Panc1 (cell line): ENCODE data around the gene TMEM87A. TPM values are rescaled to one million over a fixed set of nuclear protein-coding genes. Genes with fewer than 3 reads are reported as not detected.

Experiments
- ATAC-seq: fragments of 200-7000 bp; cut with Tn5 transposase; 2 replicates; pipeline ENCODE4 v1.9.1; 2020; ENCODE audit warnings: mild to moderate bottlenecking, moderate library complexity
- BruUV-seq: library from RNA; stranded (reverse); fragments of 400-500 nt; replicated peaks from 2 replicates; lab custom pipeline; 2021; lab: Mats Ljungman, UMichigan
- CTCF ChIA-PET: fragments of 300-600 bp; sonication (Branson Sonifier 250); formaldehyde crosslinking; loops from one replicate; lab custom pipeline; 2022; ENCODE audit warnings: antibody characterized with exemption; lab: Charles Lee
- POLR2A ChIA-PET: fragments of 300-600 bp; sonication (Branson Sonifier 250); formaldehyde crosslinking; loops from one replicate; lab custom pipeline; 2022; ENCODE audit warnings: antibody characterized with exemption; lab: Charles Lee
- DNase-seq: peaks from one replicate; pipeline ENCODE4 v3.0.0-alpha.2; 2010; ENCODE audit warnings: low read depth, low spot score
- H3K27ac ChIP-seq: 2 replicates; pipeline ENCODE4 v1.5.1; 2011; ENCODE audit warnings: mild to moderate bottlenecking, low read length, inconsistent platforms
- H3K27me3 ChIP-seq: fragments of 200-500 bp; sonication (Bioruptor generic); 2 replicates; pipeline ENCODE4 v1.6.0; 2014; ENCODE audit warnings: low read length, inconsistent platforms; ENCODE audit not compliant: control insufficient read depth, insufficient read depth
- H3K36me3 ChIP-seq: fragments of 200-500 bp; sonication (Bioruptor generic); 2 replicates; pipeline ENCODE4 v1.5.1; 2014; ENCODE audit warnings: inconsistent platforms, mild to moderate bottlenecking, low read length, moderate library complexity; ENCODE audit not compliant: control insufficient read depth, insufficient read depth
- H3K4me1 ChIP-seq: 2 replicates; pipeline ENCODE4 v1.5.1; 2011; ENCODE audit warnings: inconsistent platforms, mild to moderate bottlenecking, low read length, moderate library complexity; ENCODE audit not compliant: control insufficient read depth, insufficient read depth
- H3K4me3 ChIP-seq, 2 experiments: 2 replicates each; pipeline ENCODE4 v1.5.1; 2011 to 2012; ENCODE audit warnings: low read depth in 2 of 2, low read length in 2 of 2, mild to moderate bottlenecking in 2 of 2, inconsistent platforms in 1 of 2, moderate library complexity in 1 of 2
- H3K9me3 ChIP-seq: fragments of 200-500 bp; sonication (Bioruptor generic); 2 replicates; pipeline ENCODE4 v1.5.1; 2014; ENCODE audit warnings: low read depth, mild to moderate bottlenecking, inconsistent platforms, low read length, moderate library complexity; ENCODE audit not compliant: control insufficient read depth, insufficient read depth
- CTCF ChIP-seq: fragments of 450-650 bp; IDR thresholded peaks from 2 replicates; pipeline ENCODE4 v1.5.1; 2017; ENCODE audit warnings: mild to moderate bottlenecking
- POLR2AphosphoS5 ChIP-seq: IDR thresholded peaks from 2 replicates; pipeline ENCODE4 v1.6.1; 2012; ENCODE audit warnings: mild to moderate bottlenecking, low read depth, low read length, moderate library complexity
- REST ChIP-seq, 2 experiments: IDR thresholded peaks; 2 replicates each; pipeline ENCODE4 v1.6.1; 2011 to 2012; ENCODE audit warnings: low read depth in 2 of 2, control low read depth in 1 of 2, low read length in 1 of 2, mild to moderate bottlenecking in 1 of 2, moderate library complexity in 1 of 2; ENCODE audit not compliant: insufficient read depth in 1 of 2
- SIN3A ChIP-seq: IDR thresholded peaks from 2 replicates; pipeline ENCODE4 v1.6.1; 2012; ENCODE audit warnings: low read depth, mild to moderate bottlenecking, low read length, moderate library complexity, borderline replicate concordance; ENCODE audit not compliant: insufficient read depth
- TCF7L2 ChIP-seq: IDR thresholded peaks from 2 replicates; pipeline ENCODE4 v1.6.1; 2011; ENCODE audit warnings: mild to moderate bottlenecking, low read depth, low read length, inconsistent platforms
- in situ Hi-C: cut with HindIII; loops from 2 replicates; pipeline ENCODE4 v1.10.0; 2016; ENCODE audit warnings: low sequenced_read_pairs, low pct_unique_long_range_greater_than_20kb
- intact Hi-C: fragments of 100-400 bp; cut with micrococcal nuclease; formaldehyde crosslinking; loops from one replicate; pipeline ENCODE4 v1.10.0; 2022; ENCODE audit not compliant: unreplicated experiment
- total RNA-seq: library from RNA; stranded (reverse); gene quantifications from one replicate; pipeline ENCODE4 v1.2.1, GENCODE V29; 2021; ENCODE audit not compliant: unreplicated experiment

The TMEM87A gene
- total RNA-seq, 1 experiment from 2014 or later: 49.6 TPM

GRCh38 chr15:42314818-42315217 lies 41.6 kb upstream of the TMEM87A start:
- ChIA-PET CTCF (no interaction called here), POLR2A (no interaction called here)
- H3K9me3 ChIP-seq: no peaks in the 10 kb centered on the region
- no peak overlapping the region for H3K27ac ChIP-seq
- no TSS peak for BruUV-seq
- intact Hi-C loops (no loop called here), in situ Hi-C loops (no loop called here)
- no peaks in the 10 kb centered on the region for H3K4me1 ChIP-seq
- no peak overlapping the region for H3K4me3 ChIP-seq
- ATAC-seq (no peak), DNase-seq (no peak)
- no peaks in the 10 kb centered on the region for H3K36me3 ChIP-seq
- no peaks in the 10 kb centered on the region for H3K27me3 ChIP-seq
- TF ChIP-seq SIN3A (no peak), POLR2AphosphoS5 (no peak), CTCF (no peak), REST (IDR thresholded peaks at IDR 0.05; ENCODE audit: insufficient read depth in 1 of 2, low read depth in 2 of 2, low read length in 1 of 2) (no peak), TCF7L2 (no peak)

- no peaks in the 10 kb centered on the region for H3K27me3 ChIP-seq
- POLR2A ChIA-PET: no interaction called here
- DNase-seq: no peak
- no peaks in the 10 kb centered on the region for H3K4me1 ChIP-seq
- H3K9me3 ChIP-seq: no peaks in the 10 kb centered on the region
- TF ChIP-seq REST (IDR thresholded peaks at IDR 0.05; ENCODE audit: insufficient read depth in 1 of 2, low read depth in 2 of 2, low read length in 1 of 2): no peak
- TF ChIP-seq CTCF: no peak
- H3K27ac ChIP-seq: no peak overlapping the region
- BruUV-seq: no TSS peak
- CTCF ChIA-PET: no interaction called here
- H3K4me3 ChIP-seq: no peak overlapping the region
- in situ Hi-C loops (no loop called here), intact Hi-C loops (no loop called here)
- no peak for ATAC-seq
- H3K36me3 ChIP-seq: no peaks in the 10 kb centered on the region
Measured at GRCh38 chr15:42313463-42313862, 40.2 kb upstream of the TMEM87A start.
